ENCODE results near the gene ZC3H7A. TPM values are rescaled to one million over a fixed set of nuclear protein-coding genes. Genes with fewer than 3 reads are reported as not detected.

The ZC3H7A gene
- total RNA-seq, 1 experiment from 2014 or later = 65.0 TPM

- H3K9me3 ChIP-seq (ENCODE audit: low read depth, low read length, poor library complexity, severe bottlenecking) = no peaks in the 10 kb centered on the region
- no peak overlapping the region for H3K27ac ChIP-seq (ENCODE audit: low read depth, low read length, poor library complexity, severe bottlenecking)
- H3K4me1 ChIP-seq (ENCODE audit: insufficient read depth, low read length, poor library complexity, severe bottlenecking) = no peaks in the 10 kb centered on the region
- H3K4me3 ChIP-seq (ENCODE audit: low read depth, low read length, poor library complexity, severe bottlenecking) = no peak overlapping the region
- no peaks in the 10 kb centered on the region for H3K27me3 ChIP-seq (replicated peaks; ENCODE audit: insufficient read depth, low read depth, low read length, poor library complexity)
- BruUV-seq (replicated peaks) = no TSS peak
- ChIA-PET POLR2A (ENCODE audit: low non-redundant PET) (no interaction called here), CTCF (no interaction called here)
- no peak for DNase-seq (ENCODE audit: low spot score)
- H3K36me3 ChIP-seq (ENCODE audit: insufficient read depth, low read length, poor library complexity, severe bottlenecking) = peaks cover 71% of the 10 kb centered on the region
- intact Hi-C loops (cut with micrococcal nuclease; ENCODE audit: unreplicated experiment) = no loop called here
- no peak for TF ChIP-seq EZH2 (IDR thresholded peaks at IDR 0.05; ENCODE audit: borderline replicate concordance, low read depth, low read length, poor library complexity, severe bottlenecking)
- no peak for TF ChIP-seq CTCF (conservative IDR thresholded peaks at IDR 0.05; ENCODE audit: low read depth, low read length)
These were observed 39.1 kb downstream of the ZC3H7A start for GRCh38 chr16:11757671-11758545.

- CTCF ChIA-PET = no interaction called here
- Histone ChIP-seq H3K9me3 (ENCODE audit: low read depth, low read length, poor library complexity, severe bottlenecking) (no peaks in the 10 kb centered on the region), H3K4me3 (ENCODE audit: low read depth, low read length, poor library complexity, severe bottlenecking) (no peak overlapping the region), H3K27ac (ENCODE audit: low read depth, low read length, poor library complexity, severe bottlenecking) (no peak overlapping the region), H3K36me3 (ENCODE audit: insufficient read depth, low read length, poor library complexity, severe bottlenecking) (peaks cover 72% of the 10 kb centered on the region), H3K4me1 (ENCODE audit: insufficient read depth, low read length, poor library complexity, severe bottlenecking) (no peaks in the 10 kb centered on the region), H3K27me3 (replicated peaks; ENCODE audit: insufficient read depth, low read depth, low read length, poor library complexity) (no peaks in the 10 kb centered on the region)
- no peak for DNase-seq (ENCODE audit: low spot score)
- BruUV-seq (replicated peaks) = no TSS peak
- intact Hi-C loops (cut with micrococcal nuclease; ENCODE audit: unreplicated experiment) = no loop called here
- no peak for TF ChIP-seq CTCF (conservative IDR thresholded peaks at IDR 0.05; ENCODE audit: low read depth, low read length)
- no peak for TF ChIP-seq EZH2 (IDR thresholded peaks at IDR 0.05; ENCODE audit: borderline replicate concordance, low read depth, low read length, poor library complexity, severe bottlenecking)
- POLR2A ChIA-PET (ENCODE audit: low non-redundant PET) = no interaction called here
These were observed 40.8 kb downstream of the ZC3H7A start for GRCh38 chr16:11756248-11756647.

GRCh38 chr16:11755022-11755760 is 41.9 kb downstream of the ZC3H7A start:
- no peak for DNase-seq (ENCODE audit: low spot score)
- H3K4me1 ChIP-seq (ENCODE audit: insufficient read depth, low read length, poor library complexity, severe bottlenecking) = no peaks in the 10 kb centered on the region
- ChIA-PET POLR2A (ENCODE audit: low non-redundant PET) (no interaction called here), CTCF (no interaction called here)
- no peak for TF ChIP-seq EZH2 (IDR thresholded peaks at IDR 0.05; ENCODE audit: borderline replicate concordance, low read depth, low read length, poor library complexity, severe bottlenecking)
- TF ChIP-seq CTCF (conservative IDR thresholded peaks at IDR 0.05; ENCODE audit: low read depth, low read length) = no peak
- H3K36me3 ChIP-seq (ENCODE audit: insufficient read depth, low read length, poor library complexity, severe bottlenecking) = peaks cover 71% of the 10 kb centered on the region
- H3K4me3 ChIP-seq (ENCODE audit: low read depth, low read length, poor library complexity, severe bottlenecking) = no peak overlapping the region
- no peak overlapping the region for H3K27ac ChIP-seq (ENCODE audit: low read depth, low read length, poor library complexity, severe bottlenecking)
- intact Hi-C loops (cut with micrococcal nuclease; ENCODE audit: unreplicated experiment) = no loop called here
- BruUV-seq (replicated peaks) = no TSS peak
- H3K27me3 ChIP-seq (replicated peaks; ENCODE audit: insufficient read depth, low read depth, low read length, poor library complexity) = no peaks in the 10 kb centered on the region
- H3K9me3 ChIP-seq (ENCODE audit: low read depth, low read length, poor library complexity, severe bottlenecking) = no peaks in the 10 kb centered on the region
